ENCODE measurements around the gene C1orf105. TPM values are rescaled to one million over a fixed set of nuclear protein-coding genes. Genes with fewer than 3 reads are reported as not detected.

C1orf105 gene, protein sequence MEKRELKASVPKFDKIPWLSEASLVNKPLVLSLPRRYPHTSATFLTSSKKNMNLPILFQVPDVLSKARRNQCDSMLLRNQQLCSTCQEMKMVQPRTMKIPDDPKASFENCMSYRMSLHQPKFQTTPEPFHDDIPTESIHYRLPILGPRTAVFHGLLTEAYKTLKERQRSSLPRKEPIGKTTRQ
- not detected in 2 replicates for total RNA-seq

DNA sequence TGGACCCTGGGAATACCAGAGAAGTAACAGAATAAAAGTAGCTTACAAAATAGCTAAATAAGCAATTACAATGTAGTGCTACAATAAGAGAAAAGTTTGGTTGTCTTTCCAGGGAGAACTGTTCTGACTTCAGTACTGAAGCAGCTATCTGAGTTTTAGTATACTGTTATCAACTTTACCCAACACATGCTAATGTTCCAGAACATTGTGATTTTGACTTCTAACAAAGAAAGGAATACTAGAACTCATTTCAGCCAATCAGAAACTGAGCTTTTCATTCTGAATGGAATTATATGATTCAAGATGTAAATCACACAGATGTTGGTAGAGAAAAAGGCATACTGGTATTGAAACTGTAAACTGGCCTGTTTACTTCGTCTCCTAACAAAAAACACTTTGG is at the start of gene C1orf105:
TSS of gene C1orf105 (plus strand) at position 301 of the 400 bp plus-strand sequence. CDS start 201 bp downstream, outside the sequence.

DNA sequence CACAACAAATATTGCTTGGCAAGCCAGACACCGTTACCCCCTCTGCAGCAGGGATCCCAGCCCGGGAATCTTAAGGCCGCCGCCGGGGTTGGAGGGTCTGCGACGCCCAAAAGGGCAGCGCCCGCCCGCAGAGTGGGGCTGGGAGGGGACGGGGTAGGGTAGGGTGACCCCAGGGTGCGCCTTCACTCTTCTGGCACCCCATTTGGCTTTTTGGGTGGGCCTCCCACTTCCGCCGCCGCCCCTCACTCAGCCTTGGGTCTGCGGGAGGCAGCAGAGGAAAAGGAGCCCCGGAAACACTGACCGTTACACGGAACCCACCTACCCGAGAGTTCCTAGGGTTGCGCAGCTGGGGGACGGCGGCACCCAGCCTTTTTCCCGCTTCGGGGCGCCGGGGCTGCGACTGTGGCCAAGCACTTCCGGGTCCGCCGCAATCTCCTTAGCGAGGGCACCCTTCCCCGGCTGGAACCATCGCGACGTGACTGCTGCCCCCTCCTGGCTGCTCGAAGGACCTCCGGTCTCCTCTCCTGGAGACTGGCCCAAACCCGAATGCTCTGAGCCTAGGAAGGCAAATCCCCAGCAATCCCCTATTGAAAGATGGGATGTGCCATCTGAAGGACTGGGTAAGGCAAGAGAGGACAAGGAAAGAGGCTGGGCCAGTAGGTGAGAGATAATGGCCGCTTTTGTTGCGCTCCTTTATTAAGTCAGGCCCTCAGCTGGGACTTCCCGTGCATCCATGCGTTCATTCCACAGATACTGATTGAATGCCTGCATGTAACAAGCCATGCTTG is 23.4 kb downstream of the C1orf105 start, which contains the start of gene PIGC:
TSS of gene PIGC (minus strand) at position 404 of the 788 bp plus-strand sequence. CDS start 1,447 bp downstream, outside the sequence.

Other genes starting within 250 kb of the C1orf105 start
- gene PIGC, start 23.4 kb downstream of the C1orf105 start, total RNA-seq = 12.4 and 20.8 TPM in 2 replicates
- gene SUCO, start 112.5 kb downstream of the C1orf105 start, total RNA-seq = 26.6 and 40.0 TPM in 2 replicates
- gene FASLG, start 238.4 kb downstream of the C1orf105 start, total RNA-seq = not detected in 2 replicates

Measured in smooth muscle cell of trachea (primary cell).